H9 (cell line): Measurements from ENCODE around the gene TAF11L7. TPM values are rescaled to one million over a fixed set of nuclear protein-coding genes. Genes with fewer than 3 reads are reported as not detected.
"Not testable (repeated sequence)": the region's sequence is repeated elsewhere in the genome, so short reads cannot be mapped to it uniquely, and the experiment has no call there.

Experiments
- DNase-seq: peaks from one replicate; pipeline ENCODE4 v3.0.0-alpha.2; 2017
- H2AFZ ChIP-seq: one replicate; pipeline ENCODE4 v1.6.1; 2013; ENCODE audit warnings: mild to moderate bottlenecking, low read length, control low read depth, moderate library complexity
- H2AK5ac ChIP-seq: 2 replicates; pipeline ENCODE4 v1.6.1; 2013; ENCODE audit warnings: low read length, control low read depth, mixed read lengths; ENCODE audit not compliant: insufficient read length
- H2BK120ac ChIP-seq: one replicate; pipeline ENCODE4 v1.6.1; 2013; ENCODE audit warnings: low read depth, mild to moderate bottlenecking, low read length, control low read depth, inconsistent platforms; ENCODE audit not compliant: poor library complexity, severe bottlenecking
- H2BK12ac ChIP-seq: 2 replicates; pipeline ENCODE4 v1.6.1; 2013; ENCODE audit warnings: low read length, control low read depth, mixed read lengths, low read depth; ENCODE audit not compliant: insufficient read length
- H2BK15ac ChIP-seq: 2 replicates; pipeline ENCODE4 v1.6.1; 2013; ENCODE audit warnings: low read depth, low read length, control low read depth
- H2BK20ac ChIP-seq: one replicate; pipeline ENCODE4 v1.6.1; 2013; ENCODE audit warnings: low read depth, mild to moderate bottlenecking, low read length, control low read depth, inconsistent platforms; ENCODE audit not compliant: poor library complexity, severe bottlenecking
- H2BK5ac ChIP-seq: 2 replicates; pipeline ENCODE4 v1.6.1; 2013; ENCODE audit warnings: low read length, control low read depth, mixed read lengths; ENCODE audit not compliant: insufficient read length
- H3K14ac ChIP-seq: 2 replicates; pipeline ENCODE4 v1.6.1; 2013; ENCODE audit warnings: low read length, control low read depth; ENCODE audit not compliant: insufficient read depth
- H3K18ac ChIP-seq: 2 replicates; pipeline ENCODE4 v1.6.1; 2013; ENCODE audit warnings: low read depth, mild to moderate bottlenecking, mixed read lengths, low read length, control low read depth; ENCODE audit not compliant: insufficient read length
- H3K23ac ChIP-seq: 2 replicates; pipeline ENCODE4 v1.6.1; 2013; ENCODE audit warnings: low read length, control low read depth, mixed read lengths, low read depth; ENCODE audit not compliant: insufficient read length
- H3K23me2 ChIP-seq: 2 replicates; pipeline ENCODE4 v1.6.1; 2013; ENCODE audit warnings: low read depth, mild to moderate bottlenecking, mixed read lengths, low read length, control low read depth; ENCODE audit not compliant: insufficient read length, poor library complexity, severe bottlenecking
- H3K27ac ChIP-seq: 2 replicates; pipeline ENCODE4 v1.5.1; 2013; ENCODE audit warnings: low read length, control low read depth, mixed read lengths, low read depth; ENCODE audit not compliant: insufficient read length
- H3K27me3 ChIP-seq: 2 replicates; pipeline ENCODE4 v1.6.1; 2013; ENCODE audit warnings: low read length, control low read depth, inconsistent platforms; ENCODE audit not compliant: insufficient read depth
- H3K4ac ChIP-seq: 2 replicates; pipeline ENCODE4 v1.6.1; 2013; ENCODE audit warnings: low read depth, mild to moderate bottlenecking, control low read depth, inconsistent platforms, low read length, moderate library complexity
- H3K4me1 ChIP-seq: 2 replicates; pipeline ENCODE4 v1.6.1; 2013; ENCODE audit warnings: low read length, control low read depth, inconsistent platforms; ENCODE audit not compliant: insufficient read depth
- H3K4me2 ChIP-seq: 2 replicates; pipeline ENCODE4 v1.6.1; 2013; ENCODE audit warnings: low read length, control low read depth, mixed read lengths; ENCODE audit not compliant: insufficient read length, insufficient read depth
- H3K56ac ChIP-seq: 2 replicates; pipeline ENCODE4 v1.6.1; 2013; ENCODE audit warnings: low read depth, mild to moderate bottlenecking, mixed read lengths, low read length, control low read depth; ENCODE audit not compliant: insufficient read length
- H3K79me1 ChIP-seq: 2 replicates; pipeline ENCODE4 v1.6.1; 2013; ENCODE audit warnings: low read depth, mild to moderate bottlenecking, moderate library complexity, low read length, control low read depth, inconsistent platforms; ENCODE audit not compliant: insufficient read depth, poor library complexity, severe bottlenecking
- H3K79me2 ChIP-seq: 2 replicates; pipeline ENCODE4 v1.6.1; 2013; ENCODE audit warnings: low read length, control low read depth, inconsistent platforms; ENCODE audit not compliant: insufficient read depth
- H3K9ac ChIP-seq: 2 replicates; pipeline ENCODE4 v1.6.1; 2013; ENCODE audit warnings: low read length, control low read depth, mixed read lengths; ENCODE audit not compliant: insufficient read length; ENCODE audit errors: extremely low read depth
- H3K9me3 ChIP-seq: one replicate; pipeline ENCODE4 v1.6.1; 2013; ENCODE audit warnings: low read depth, low read length, inconsistent platforms; ENCODE audit not compliant: control insufficient read depth
- H3T11ph ChIP-seq: one replicate; pipeline ENCODE4 v1.6.1; 2013; ENCODE audit warnings: mild to moderate bottlenecking, low read length, control low read depth, inconsistent platforms
- H4K20me1 ChIP-seq: one replicate; pipeline ENCODE4 v1.6.1; 2013; ENCODE audit not compliant: control insufficient read depth, insufficient read length, insufficient read depth
- H4K5ac ChIP-seq: 2 replicates; pipeline ENCODE4 v1.6.1; 2013; ENCODE audit warnings: low read depth, mild to moderate bottlenecking, mixed read lengths, low read length, control low read depth; ENCODE audit not compliant: insufficient read length
- H4K8ac ChIP-seq: replicated peaks from 2 replicates; pipeline ENCODE4 v1.6.1; 2013; ENCODE audit warnings: low read length, control low read depth, mixed read lengths, low read depth; ENCODE audit not compliant: insufficient read length
- H4K91ac ChIP-seq: 2 replicates; pipeline ENCODE4 v1.6.1; 2013; ENCODE audit warnings: low read depth, mild to moderate bottlenecking, moderate library complexity, mixed read lengths, low read length, control low read depth; ENCODE audit not compliant: insufficient read length
- H3K27ac Mint-ChIP-seq, 3 experiments: 2 replicates in 2 of 3; 3 replicates in 1 of 3; pipeline ENCODE4 v1.8.0; 2020 to 2021; ENCODE audit warnings: mixed read lengths in 3 of 3, mild to moderate bottlenecking in 1 of 3, moderate library complexity in 1 of 3
- H3K27me3 Mint-ChIP-seq: 2 replicates; pipeline ENCODE4 v1.8.0; 2021; ENCODE audit warnings: low read depth, mild to moderate bottlenecking, moderate library complexity, mixed read lengths
- H3K36me3 Mint-ChIP-seq, 3 experiments: 2 replicates in 2 of 3; 3 replicates in 1 of 3; pipeline ENCODE4 v1.8.0; 2020 to 2021; ENCODE audit warnings: low read depth in 3 of 3, mixed read lengths in 3 of 3; ENCODE audit not compliant: insufficient read depth in 1 of 3
- H3K4me1 Mint-ChIP-seq, 2 experiments: 2 replicates each; pipeline ENCODE4 v1.8.0; 2020; ENCODE audit warnings: mixed read lengths in 2 of 2
- H3K4me3 Mint-ChIP-seq, 2 experiments: 2 replicates in 1 of 2; 3 replicates in 1 of 2; pipeline ENCODE4 v1.8.0; 2020 to 2021; ENCODE audit warnings: mild to moderate bottlenecking in 2 of 2, mixed read lengths in 2 of 2, moderate library complexity in 1 of 2
- H3K9me3 Mint-ChIP-seq, 2 experiments: 2 replicates in 1 of 2; 3 replicates in 1 of 2; pipeline ENCODE4 v1.8.0; 2020; ENCODE audit warnings: mild to moderate bottlenecking in 2 of 2, mixed read lengths in 2 of 2, moderate library complexity in 1 of 2
- WGBS: extraction: QIAGEN DNeasy Blood & Tissue Kit; methylation state at CpG from one replicate; pipeline ENCODE4 v1.1.7; 2013; ENCODE audit warnings: missing lambda C conversion rate, low lambda C conversion rate, mixed read lengths; ENCODE audit not compliant: insufficient read length; ENCODE audit errors: extremely low coverage; 5-methylcytosine and 5-hydroxymethylcytosine counted together
- total RNA-seq: library from RNA; stranded (reverse); gene quantifications from 2 replicates; pipeline ENCODE4 v1.2.1, GENCODE V29; 2021

Gene TAF11L7
- total RNA-seq, 1 experiment from 2014 or later: not detected

DNA sequence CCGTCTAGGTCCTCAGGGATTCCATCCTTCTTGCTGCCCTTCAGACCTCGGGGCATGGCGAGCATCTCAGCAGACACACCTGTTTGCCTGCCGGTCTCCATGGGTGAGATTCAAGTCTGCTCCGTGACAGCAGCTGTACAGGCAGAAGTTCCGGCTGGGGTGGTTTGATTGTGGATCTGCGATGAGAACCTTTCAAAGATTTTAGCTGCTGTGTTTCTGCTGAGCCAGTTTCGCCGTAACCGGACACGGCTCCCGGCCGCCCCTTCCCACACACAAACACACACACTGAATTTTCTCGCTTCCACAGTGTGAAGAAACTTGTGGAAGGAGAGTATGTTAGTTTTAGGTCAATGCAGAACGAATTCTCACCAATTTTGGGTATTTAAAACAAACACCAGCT is 12.2 kb upstream of the TAF11L7 start, which contains the start of gene TAF11L10:
TSS of gene TAF11L10 (minus strand) at position 101 of the 400 bp plus-strand sequence.
- not testable (repeated sequence) for H4K8ac ChIP-seq, H3K4me1 Mint-ChIP-seq, H3K36me3 Mint-ChIP-seq

GRCh38 chr5:17594255-17594654 is 8.7 kb upstream of the TAF11L7 start, which contains the start of gene TAF11L9:
Gene TAF11L9 (minus strand): TSS chr5:17594394.
- H3K9me3 Mint-ChIP-seq, H3K36me3 Mint-ChIP-seq, H2AFZ ChIP-seq, H3K9ac ChIP-seq, H3K27ac Mint-ChIP-seq, H2BK12ac ChIP-seq, H2AK5ac ChIP-seq, H3K27ac ChIP-seq, H3K79me2 ChIP-seq, H3K4ac ChIP-seq, H3K14ac ChIP-seq, H3K4me3 Mint-ChIP-seq, H4K5ac ChIP-seq, H3K56ac ChIP-seq, H3K18ac ChIP-seq, DNase-seq, H3K27me3 ChIP-seq, H3T11ph ChIP-seq, H3K4me2 ChIP-seq, H3K27me3 Mint-ChIP-seq, H3K4me1 ChIP-seq, H3K4me1 Mint-ChIP-seq, H3K9me3 ChIP-seq, H3K23me2 ChIP-seq, H2BK5ac ChIP-seq, H2BK15ac ChIP-seq, H4K20me1 ChIP-seq, H2BK20ac ChIP-seq, H3K23ac ChIP-seq, H4K91ac ChIP-seq, H4K8ac ChIP-seq, H3K79me1 ChIP-seq, H2BK120ac ChIP-seq: not testable (repeated sequence)
- no CpG with 5 or more reads among the region's 15 CpGs for WGBS

More for the DNA sequence above, 12.2 kb upstream of the TAF11L7 start, which contains the start of gene TAF11L10:
- H3K4me1 ChIP-seq, H3K27ac Mint-ChIP-seq, H4K91ac ChIP-seq, DNase-seq, H3K4me2 ChIP-seq, H2BK120ac ChIP-seq, H3K79me2 ChIP-seq, H2BK12ac ChIP-seq, H2BK15ac ChIP-seq, H2AFZ ChIP-seq, H3K9me3 Mint-ChIP-seq, H4K20me1 ChIP-seq, H3T11ph ChIP-seq, H3K9ac ChIP-seq, H3K27me3 ChIP-seq, H3K4me3 Mint-ChIP-seq, H3K14ac ChIP-seq, H3K56ac ChIP-seq, H3K27ac ChIP-seq, H2BK5ac ChIP-seq, H2AK5ac ChIP-seq, H4K5ac ChIP-seq, H3K79me1 ChIP-seq, H3K23ac ChIP-seq, H3K4ac ChIP-seq, H3K27me3 Mint-ChIP-seq, H2BK20ac ChIP-seq, H3K9me3 ChIP-seq, H3K18ac ChIP-seq, H3K23me2 ChIP-seq: not testable (repeated sequence)
- no CpG with 5 or more reads among the region's 15 CpGs for WGBS
